ENCODE results near the gene IER3. TPM values are rescaled to one million over a fixed set of nuclear protein-coding genes. Genes with fewer than 3 reads are reported as not detected.

The IER3 gene
- total and polyA plus RNA-seq, 12 donors = 1.6 to 136 (median 43.1) TPM

GRCh38 chr6:30748851-30749540 lies 4.6 kb upstream of the IER3 start:
- H3K4me1 ChIP-seq (replicated peaks in 1 of 2) = peaks cover 17 to 38% of the 10 kb centered on the region in 2 donors
- no peak overlapping the region for H3K4me3 ChIP-seq
- no peak for TF ChIP-seq POLR2A (IDR thresholded peaks at IDR 0.05)
- TF ChIP-seq CTCF (IDR thresholded peaks at IDR 0.05) = no peak
- no peaks in the 10 kb centered on the region for H3K36me3 ChIP-seq (replicated peaks in 1 of 2)
- no peak for DNase-seq
- no peaks in the 10 kb centered on the region for H3K9me3 ChIP-seq (replicated peaks in 1 of 3)
- WGBS, 4 donors = 76 to 85% (median 79%) methylated on average over 8 of the region's 8 CpGs
- no peak overlapping the region for H3K27ac ChIP-seq
- no peaks in the 10 kb centered on the region for H3K27me3 ChIP-seq
- intact Hi-C loops (cut with DNase I) = loop anchor here (5.0 to 10.0 kb wide), 3 partner anchors 33 to 136 kb away; partner anchors contain the start of gene DDR1 (in 1 of the 2)

GRCh38 chr6:30747902-30748769 lies 3.8 kb upstream of the IER3 start:
- DNase-seq = no peak
- peak overlapping the region in 1 of 5 donors; percentile 60 for H3K27ac ChIP-seq
- intact Hi-C loops (cut with DNase I) = loop anchor here (5.0 to 10.0 kb wide), 3 partner anchors 34 to 137 kb away; partner anchors contain the start of gene DDR1 (in 1 of the 2)
- H3K9me3 ChIP-seq (replicated peaks in 1 of 3) = no peaks in the 10 kb centered on the region
- H3K4me1 ChIP-seq (replicated peaks in 1 of 2) = peaks cover 17 to 41% of the 10 kb centered on the region in 2 donors
- WGBS, 4 donors = 86 to 89% (median 88%) methylated on average over 6 of the region's 6 CpGs
- no peaks in the 10 kb centered on the region for H3K27me3 ChIP-seq
- H3K4me3 ChIP-seq = no peak overlapping the region
- H3K36me3 ChIP-seq (replicated peaks in 1 of 2) = no peaks in the 10 kb centered on the region
- TF ChIP-seq CTCF (IDR thresholded peaks at IDR 0.05) (no peak), POLR2A (IDR thresholded peaks at IDR 0.05) (no peak)

- no peak for DNase-seq
- Histone ChIP-seq H3K9me3 (replicated peaks in 1 of 3) (no peaks in the 10 kb centered on the region), H3K27ac (peak overlapping the region in 3 of 5 donors; percentile 34 to 60 (median 40)), H3K4me1 (replicated peaks in 1 of 2) (peaks cover 10 to 33% of the 10 kb centered on the region in 2 donors), H3K27me3 (no peaks in the 10 kb centered on the region), H3K4me3 (no peak overlapping the region), H3K36me3 (replicated peaks in 1 of 2) (no peaks in the 10 kb centered on the region)
- TF ChIP-seq CTCF (IDR thresholded peaks at IDR 0.05) (no peak), POLR2A (IDR thresholded peaks at IDR 0.05) (no peak)
- intact Hi-C loops (cut with DNase I) = loop anchor here (5.0 to 10.0 kb wide), 3 partner anchors 35 to 138 kb away; partner anchors contain the start of gene DDR1 (in 1 of the 2)
- WGBS, 4 donors = 34 to 50% (median 42%) methylated on average over 1 of the region's 1 CpG
Observed at GRCh38 chr6:30747300-30747687, 2.9 kb upstream of the IER3 start.
